ENCODE results near the gene TPSB2.

- TF ChIP-seq GATA2 (IDR thresholded peaks at IDR 0.05; ENCODE audit: low read depth, low read length) (no peak), GATA3 (IDR thresholded peaks at IDR 0.05; ENCODE audit: low read depth, low read length) (no peak)
These were observed 31.3 kb upstream of the TPSB2 start for GRCh38 chr16:1261131-1261892.

All from SH-SY5Y (cell line).